Retina (tissue), 1 donor: ENCODE results near the gene GRID2.
A peak's percentile ranks its signal among the peaks of the same experiment; 100 is the strongest.

Source experiments
- DNase-seq: peaks from one replicate; pipeline ENCODE4 v3.0.0-alpha.2; 2016

The GRID2 gene

DNA sequence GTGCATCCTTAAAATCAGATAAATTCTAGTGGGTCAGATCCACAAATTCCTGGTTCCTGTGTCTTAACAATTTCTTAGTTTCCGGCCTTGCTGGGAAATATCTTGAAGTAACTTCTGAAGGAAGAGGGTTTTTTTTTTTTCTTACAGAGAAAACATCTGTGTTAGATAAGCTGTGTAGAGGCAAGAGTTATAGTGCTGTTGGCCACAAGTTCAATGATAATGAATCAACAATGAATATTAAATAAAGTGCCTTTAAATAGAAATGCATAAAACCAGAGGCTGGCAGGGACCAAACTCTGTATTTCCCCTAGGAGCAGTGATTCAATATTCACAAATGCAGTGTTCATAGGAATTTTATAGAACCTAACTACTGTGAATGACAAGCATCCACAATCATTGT is 812.9 kb downstream of the GRID2 start:
- no peak for DNase-seq

DNA sequence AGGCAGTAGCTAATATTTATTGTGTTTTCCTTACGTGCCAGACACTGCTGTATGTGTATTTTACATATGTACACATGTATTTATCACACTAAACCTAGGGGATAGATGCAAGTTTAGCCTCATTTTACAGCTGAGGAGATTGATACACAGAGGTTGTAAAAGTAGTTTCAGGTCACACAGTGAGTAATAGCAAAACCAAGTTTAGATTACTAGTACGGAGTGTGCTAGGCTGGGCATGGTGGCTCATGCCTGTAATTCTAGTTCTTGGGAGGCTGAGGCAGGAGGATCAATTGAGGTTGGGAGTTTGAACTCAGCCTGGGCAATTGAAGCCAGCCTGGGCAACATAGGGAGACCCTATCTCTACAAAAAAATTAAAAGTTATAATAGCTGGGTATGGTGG is 823.7 kb downstream of the GRID2 start:
- no peak for DNase-seq

- no peak for DNase-seq
These were observed 828.9 kb downstream of the GRID2 start for GRCh38 chr4:93132631-93133030.

- no peak for DNase-seq
These were observed 835.4 kb downstream of the GRID2 start for GRCh38 chr4:93139118-93139517.

- DNase-seq, result no peak
These were observed 840.1 kb downstream of the GRID2 start for GRCh38 chr4:93143902-93144301.

GRCh38 chr4:93144644-93145043 is 840.9 kb downstream of the GRID2 start:
- DNase-seq, result no peak

DNA sequence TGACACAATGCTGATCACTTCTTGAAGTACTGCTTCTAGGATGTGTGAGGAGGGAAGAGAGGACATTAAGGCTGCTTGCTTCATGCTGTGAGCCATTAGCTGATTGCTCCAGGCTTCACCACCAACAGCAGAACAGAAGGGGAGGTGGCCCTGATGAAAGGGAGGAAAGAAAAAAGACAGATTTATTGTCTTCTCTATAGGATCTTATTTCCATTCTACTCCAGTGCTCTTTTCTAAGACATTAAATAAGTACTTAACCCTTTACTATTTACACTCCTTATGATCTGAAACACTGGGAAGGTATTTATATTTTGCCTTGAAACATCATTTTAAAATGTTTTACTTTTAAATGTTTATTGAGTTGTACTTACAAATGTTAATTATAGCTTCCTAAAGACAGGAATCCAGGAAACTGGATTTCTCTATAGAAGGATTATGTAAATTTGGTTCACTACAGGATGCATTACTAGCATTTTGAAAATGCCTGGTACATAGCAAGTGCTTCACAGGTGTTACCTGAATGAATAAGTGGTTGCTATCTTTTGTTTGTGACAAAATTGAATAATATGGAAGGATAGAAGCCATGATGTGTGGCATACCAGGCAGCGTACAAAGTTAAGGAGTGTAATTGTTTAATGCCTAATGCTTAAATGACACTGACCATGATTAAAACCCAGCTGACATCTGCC is 843.9 kb downstream of the GRID2 start:
- peak; percentile 24 for DNase-seq

GRCh38 chr4:93152491-93152890 is 848.7 kb downstream of the GRID2 start:
- no peak for DNase-seq

DNA sequence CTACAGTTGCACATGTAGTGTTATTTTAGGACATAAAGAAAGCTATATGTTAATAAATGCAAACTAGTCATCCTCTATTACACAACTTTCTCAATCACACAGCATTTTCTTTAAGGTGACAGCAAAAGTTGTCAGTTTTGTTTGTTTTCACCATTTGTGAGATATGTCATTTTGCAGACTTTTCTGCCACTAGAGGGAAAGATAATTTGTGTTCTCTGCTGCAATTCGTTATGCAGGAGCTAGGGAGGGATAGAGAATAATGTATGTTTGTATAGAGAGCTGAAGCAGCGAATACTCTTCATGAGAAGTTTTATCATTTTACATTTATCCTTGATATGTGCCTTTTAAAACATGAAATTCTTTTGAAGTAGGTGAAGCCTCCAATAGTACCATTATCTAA is 854.2 kb downstream of the GRID2 start:
- DNase-seq, result no peak

DNA sequence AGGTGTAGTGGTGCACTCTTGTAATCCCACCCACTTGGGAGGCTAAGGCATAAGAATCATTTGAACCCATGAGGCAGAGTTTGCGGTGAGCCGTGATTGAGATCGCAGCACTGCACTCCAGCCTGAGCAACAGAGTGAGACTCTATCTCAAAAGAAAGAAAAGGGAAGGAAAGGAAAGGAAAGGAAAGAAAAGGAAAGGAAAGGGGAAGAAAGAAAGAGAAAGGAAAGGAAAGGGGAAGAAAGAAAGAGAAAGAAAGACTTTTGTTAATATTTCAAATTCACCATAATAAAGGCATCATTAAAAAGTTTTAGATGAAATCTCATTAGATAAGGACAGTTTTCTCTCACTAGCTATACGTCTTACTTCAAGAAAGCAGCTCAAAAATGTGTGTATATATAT is 864.3 kb downstream of the GRID2 start:
- DNase-seq, result no peak

DNA sequence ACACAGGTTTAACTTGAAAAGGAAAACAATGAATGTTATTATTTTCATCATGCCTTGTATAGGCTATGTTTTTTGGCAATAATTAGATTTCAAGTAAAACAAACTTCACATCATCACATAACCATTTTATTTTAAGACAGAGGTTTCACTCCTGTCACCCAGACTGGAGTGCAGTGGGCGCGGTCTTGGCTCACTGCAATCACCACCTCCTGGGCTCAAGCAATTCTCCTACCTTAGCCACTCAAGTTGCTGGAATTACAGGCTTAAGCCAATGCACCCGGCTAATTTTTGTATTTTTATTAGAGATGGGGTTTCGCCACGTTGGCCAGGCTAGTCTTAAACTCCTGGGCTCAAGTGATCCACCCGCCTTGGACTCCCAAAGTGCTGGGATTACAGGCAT is 866.2 kb downstream of the GRID2 start:
- no peak for DNase-seq

GRCh38 chr4:93174598-93174997 is 870.8 kb downstream of the GRID2 start:
- no peak for DNase-seq

DNA sequence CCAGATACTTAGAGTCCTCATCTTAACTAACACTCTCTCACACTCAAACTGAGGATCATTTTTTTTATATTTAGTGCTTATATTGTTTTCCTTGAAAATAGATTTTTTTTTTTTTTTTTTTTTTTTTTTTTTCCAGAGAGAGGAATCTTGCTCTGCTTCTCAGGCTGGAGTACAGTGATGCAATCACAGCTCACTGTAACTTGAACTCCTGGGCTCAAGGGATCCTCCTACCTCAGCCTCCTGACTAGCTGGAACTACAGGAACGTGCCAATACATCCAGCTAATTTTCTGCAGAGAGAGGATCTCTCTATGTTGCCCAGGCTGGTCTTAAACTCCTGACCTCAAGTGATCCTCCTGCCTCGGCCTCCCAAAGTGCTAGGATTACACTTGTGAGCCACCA is 874.5 kb downstream of the GRID2 start:
- no peak for DNase-seq

DNA sequence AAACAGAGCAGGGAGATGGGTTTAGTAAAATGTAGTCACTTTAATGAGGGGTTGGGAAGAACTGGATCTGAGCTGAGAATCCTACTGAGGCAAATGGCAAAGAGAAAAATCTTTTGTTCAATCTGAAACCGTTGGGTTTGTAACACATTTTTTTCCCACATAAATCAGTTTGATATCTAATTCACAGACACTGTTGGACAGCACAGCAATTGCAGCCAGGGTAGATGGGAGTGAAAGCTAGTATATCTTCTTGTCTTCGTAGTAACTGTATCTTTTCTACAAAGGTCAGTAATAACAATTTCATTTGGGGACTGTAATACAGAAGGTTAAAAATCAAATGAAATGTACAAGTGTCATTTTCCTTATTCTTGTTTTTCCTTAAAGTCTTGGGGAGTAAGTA is 875.3 kb downstream of the GRID2 start:
- DNase-seq, result no peak

- DNase-seq, result no peak
These were observed 879.0 kb downstream of the GRID2 start for GRCh38 chr4:93182722-93183121.

- DNase-seq, result no peak
These were observed 879.8 kb downstream of the GRID2 start for GRCh38 chr4:93183576-93183975.

DNA sequence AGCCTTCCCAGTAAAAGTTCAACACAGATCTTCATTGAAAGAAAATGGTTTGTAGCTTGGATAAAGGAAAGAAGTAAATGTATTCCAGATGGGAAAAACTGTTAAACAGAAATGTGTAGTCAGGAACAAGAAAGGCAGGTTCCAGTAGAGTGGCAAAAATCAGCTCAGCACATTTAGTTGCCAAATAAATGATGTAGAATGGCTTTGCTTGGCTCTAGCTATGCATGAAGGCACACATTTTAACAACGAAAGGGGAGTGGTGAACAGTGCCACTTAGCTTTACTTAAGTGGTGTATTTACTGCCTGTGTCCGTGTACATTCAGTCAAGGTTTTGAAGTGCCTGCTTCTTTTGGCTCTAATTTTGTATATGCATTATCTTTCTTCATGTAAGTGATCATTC is 880.3 kb downstream of the GRID2 start:
- peak; percentile 6 for DNase-seq

- DNase-seq, result no peak
These were observed 883.1 kb downstream of the GRID2 start for GRCh38 chr4:93186846-93187245.

GRCh38 chr4:93187466-93187865 is 883.7 kb downstream of the GRID2 start:
- no peak for DNase-seq

GRCh38 chr4:93187892-93188291 is 884.1 kb downstream of the GRID2 start:
- DNase-seq, result no peak

DNA sequence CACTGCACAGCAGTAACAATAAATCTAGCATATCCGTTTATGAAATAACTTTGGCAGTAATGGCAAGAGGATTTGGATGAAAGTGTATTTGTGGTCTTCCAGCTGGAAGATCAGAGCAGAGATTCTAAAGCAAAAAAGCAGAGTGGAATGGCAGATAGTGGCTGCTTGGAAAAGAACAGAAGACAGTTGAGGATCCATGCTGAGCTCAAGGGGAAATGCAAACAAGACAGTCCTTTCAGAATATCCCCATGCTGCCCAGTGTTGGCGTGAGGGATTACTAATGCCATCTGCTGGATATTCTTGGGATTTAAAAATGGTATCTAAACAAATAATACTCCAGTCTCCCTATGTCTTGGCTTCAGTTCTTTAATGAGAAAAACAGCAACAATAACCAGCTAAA is 895.7 kb downstream of the GRID2 start:
- DNase-seq, result peak; percentile 38

GRCh38 chr4:93201471-93202096 is 897.8 kb downstream of the GRID2 start:
- no peak for DNase-seq

DNA sequence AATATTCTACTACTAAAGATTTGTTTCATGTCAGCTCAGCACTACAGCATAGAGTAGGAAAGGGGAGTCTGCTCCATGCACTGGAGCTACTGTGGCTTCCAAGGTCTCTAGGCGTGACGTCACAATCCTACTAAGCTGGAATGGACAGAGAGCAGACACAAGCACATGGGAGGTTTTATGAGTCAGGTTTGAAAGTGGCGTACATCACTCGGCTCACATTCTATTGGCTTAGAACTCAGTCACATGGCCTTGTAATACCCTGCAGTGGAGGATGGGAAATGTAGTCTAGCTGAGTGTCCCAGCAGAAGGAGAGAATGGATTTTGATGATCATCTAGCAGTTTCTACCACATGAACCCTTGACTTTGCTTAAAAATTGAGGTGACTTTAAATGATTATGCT is 899.9 kb downstream of the GRID2 start:
- DNase-seq, result no peak

DNA sequence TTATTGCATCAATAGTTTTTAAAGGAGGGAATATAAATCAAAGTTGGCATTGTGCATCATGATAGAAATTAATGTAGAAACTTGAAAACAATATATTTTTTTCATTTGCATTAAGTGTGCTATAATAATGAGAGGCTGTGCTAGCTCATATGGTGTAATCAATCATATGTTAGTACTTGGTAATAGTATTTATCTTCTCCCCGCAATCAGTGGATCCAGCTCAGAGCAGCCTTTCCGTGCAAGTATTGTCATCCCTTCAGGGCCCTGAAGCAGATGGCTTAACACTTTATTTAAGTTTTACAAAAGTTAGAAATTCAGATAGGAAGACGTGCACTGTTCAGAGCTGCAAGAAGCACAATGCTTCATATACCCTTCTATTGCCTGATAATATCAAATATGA is 908.5 kb downstream of the GRID2 start:
- no peak for DNase-seq

DNA sequence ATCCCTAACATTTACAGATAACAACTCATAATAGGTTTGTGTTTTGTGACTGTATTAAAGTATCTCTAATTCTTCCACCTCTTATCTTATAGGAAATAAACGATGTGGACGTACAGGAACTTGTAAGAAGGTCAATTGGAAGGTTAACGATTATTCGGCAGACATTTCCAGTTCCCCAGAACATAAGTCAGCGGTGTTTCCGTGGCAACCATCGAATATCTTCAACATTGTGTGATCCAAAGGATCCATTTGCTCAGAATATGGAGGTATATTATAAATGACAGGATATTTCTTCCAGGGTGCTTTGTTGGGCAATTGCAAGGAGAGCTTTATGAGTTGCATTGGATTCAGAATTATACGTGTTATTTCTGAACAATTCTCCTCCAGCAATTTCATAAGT is 912.9 kb downstream of the GRID2 start:
- DNase-seq, result no peak
